ENCODE results near the gene HDDC3.

DNA sequence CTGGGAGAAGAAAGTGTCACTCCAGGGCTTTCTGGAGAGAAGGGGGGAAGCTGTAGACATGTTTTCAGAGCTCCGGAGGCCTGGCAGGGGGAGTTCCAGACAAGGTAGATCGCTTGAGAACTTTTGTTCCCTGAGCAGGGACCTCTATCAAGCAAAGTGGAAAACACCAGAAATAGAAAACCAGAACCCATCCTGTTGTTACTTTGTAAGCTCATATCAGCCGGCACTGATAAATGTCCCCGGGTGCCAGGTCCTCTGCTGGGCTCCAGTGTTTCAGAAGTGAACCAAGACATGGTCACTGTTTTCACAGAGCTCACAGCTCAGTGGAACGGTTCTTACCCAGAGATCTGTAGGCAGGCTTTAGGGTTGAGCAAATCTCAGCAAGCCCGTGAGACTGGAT lies 13.5 kb downstream of the HDDC3 start:
- no peak for TF ChIP-seq POLR2A (IDR thresholded peaks at IDR 0.05; ENCODE audit: low read depth)
- TF ChIP-seq, protein P1, sequence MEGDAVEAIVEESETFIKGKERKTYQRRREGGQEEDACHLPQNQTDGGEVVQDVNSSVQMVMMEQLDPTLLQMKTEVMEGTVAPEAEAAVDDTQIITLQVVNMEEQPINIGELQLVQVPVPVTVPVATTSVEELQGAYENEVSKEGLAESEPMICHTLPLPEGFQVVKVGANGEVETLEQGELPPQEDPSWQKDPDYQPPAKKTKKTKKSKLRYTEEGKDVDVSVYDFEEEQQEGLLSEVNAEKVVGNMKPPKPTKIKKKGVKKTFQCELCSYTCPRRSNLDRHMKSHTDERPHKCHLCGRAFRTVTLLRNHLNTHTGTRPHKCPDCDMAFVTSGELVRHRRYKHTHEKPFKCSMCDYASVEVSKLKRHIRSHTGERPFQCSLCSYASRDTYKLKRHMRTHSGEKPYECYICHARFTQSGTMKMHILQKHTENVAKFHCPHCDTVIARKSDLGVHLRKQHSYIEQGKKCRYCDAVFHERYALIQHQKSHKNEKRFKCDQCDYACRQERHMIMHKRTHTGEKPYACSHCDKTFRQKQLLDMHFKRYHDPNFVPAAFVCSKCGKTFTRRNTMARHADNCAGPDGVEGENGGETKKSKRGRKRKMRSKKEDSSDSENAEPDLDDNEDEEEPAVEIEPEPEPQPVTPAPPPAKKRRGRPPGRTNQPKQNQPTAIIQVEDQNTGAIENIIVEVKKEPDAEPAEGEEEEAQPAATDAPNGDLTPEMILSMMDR (IDR thresholded peaks at IDR 0.05) = no peak
- TF ChIP-seq EP300 (IDR thresholded peaks at IDR 0.05) = no peak

Measured in esophagus muscularis mucosa (tissue), 4 donors.